ENCODE results near the gene GLRX2.
A peak's percentile ranks its signal among the peaks of the same experiment; 100 is the strongest.
"Not testable (repeated sequence)": the region's sequence is repeated elsewhere in the genome, so short reads cannot be mapped to it uniquely, and the experiment has no call there.

Gene GLRX2, protein sequence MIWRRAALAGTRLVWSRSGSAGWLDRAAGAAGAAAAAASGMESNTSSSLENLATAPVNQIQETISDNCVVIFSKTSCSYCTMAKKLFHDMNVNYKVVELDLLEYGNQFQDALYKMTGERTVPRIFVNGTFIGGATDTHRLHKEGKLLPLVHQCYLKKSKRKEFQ

DNA sequence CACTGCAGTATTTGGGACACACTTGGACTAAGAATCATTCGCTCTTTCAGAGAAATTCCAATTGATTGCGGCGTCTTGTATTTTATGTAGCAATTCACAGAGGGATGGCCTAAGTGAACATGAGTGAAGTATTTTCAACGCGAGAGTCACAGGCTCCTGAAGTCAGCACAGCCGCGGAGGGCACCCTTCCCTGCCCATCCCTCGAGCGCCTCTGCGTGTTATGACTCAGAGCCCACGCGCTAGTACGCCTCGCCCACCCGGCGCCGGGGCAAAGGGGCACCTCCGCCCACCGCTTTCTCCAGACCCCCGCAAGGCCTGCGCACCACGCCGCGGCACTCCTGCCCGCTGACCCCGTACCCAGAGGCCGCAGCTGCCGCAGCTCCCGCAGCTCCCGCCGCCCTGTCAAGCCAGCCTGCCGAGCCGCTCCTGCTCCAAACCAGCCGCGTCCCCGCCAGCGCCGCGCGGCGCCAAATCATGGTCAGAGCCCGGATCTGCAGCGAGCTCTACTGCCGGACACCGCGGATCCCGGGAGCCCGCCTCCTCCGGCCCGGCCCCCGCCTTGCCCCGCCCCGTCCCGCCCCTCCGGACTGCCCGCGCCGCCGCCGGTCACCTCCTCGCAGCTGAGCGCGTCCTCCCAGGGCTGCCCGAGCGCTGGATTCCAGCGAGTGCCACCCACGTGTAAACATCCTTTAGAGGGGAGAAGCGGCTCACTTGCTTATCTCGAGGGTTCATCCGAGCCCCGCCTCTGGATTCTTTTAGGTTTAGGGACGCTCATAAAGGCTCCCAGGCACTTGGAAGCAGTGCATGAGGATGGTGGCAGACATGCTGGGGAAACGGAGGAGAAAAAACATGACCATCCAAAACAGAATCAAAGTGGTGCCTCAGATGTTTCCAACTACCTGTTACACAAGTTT, at the start of gene GLRX2:
GLRX2 (minus strand) TSS at position 508 of the 914 bp plus-strand sequence; CDS start at position 476, 32 bp downstream.
- DNase-seq, result peak; percentile 72

DNA sequence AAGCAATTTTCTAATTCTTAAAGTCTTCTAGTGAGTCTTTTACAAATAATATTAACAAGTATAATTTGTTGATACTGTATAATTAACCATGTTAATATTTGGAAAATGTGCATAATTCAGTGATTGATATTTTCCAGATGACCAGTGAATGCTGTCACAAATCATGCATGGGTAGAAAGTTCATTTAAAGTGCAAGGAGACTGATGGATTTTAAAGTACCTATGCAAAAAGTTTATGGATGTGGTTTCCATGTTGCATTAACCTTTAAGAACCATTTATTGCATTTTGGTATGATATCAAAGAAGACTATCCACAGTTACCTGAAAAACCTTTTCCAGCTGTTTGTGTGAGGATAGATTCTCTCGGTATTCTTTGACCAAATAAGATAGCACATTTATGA, 39.8 kb upstream of the GLRX2 start:
- DNase-seq, result no peak

DNA sequence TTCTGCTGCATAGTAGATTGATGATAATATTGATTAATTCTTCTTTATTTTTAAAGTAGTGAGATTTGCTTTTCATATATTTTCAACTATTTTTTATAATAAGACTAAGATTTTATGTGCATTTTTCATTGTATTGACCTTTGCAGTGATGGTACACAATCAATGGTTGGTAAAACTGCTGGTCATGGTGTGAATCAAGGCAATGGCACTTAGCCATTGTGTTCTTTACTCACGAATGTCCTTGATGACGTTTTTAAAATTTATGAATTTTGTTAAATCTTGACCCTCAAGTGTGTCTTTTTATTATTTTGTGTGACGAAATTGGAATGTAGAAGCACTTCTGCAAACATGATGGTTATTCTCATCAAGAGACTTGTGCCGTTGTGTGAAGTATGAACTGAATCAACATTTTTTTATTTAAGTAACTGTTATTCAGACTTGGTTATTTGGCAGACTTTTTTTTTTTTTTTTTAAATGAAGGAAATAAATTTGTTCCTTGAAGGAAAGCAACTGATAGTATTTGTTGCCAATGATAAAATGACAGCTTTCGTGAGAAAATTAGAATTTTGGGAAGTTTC, 39.2 kb upstream of the GLRX2 start:
- DNase-seq, result no peak

DNA sequence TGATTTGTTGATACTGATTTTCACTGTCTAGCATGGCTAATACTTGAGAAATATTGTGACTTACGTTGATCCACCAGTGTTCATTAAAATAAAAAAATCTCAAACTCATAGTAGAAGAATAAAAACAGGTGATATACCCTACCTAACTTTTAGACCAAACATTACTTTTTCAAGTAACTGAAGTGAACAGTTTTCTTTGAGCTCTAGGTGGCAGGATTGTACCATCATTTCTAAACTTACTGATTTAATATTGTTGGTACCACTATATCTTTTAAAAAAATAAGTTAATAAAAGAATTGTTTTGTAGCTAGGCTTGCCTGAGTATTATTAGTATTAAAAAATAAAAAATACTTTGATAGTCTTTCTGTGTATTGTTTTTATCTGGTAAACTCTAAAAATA, 38.1 kb upstream of the GLRX2 start:
- no peak for DNase-seq

DNA sequence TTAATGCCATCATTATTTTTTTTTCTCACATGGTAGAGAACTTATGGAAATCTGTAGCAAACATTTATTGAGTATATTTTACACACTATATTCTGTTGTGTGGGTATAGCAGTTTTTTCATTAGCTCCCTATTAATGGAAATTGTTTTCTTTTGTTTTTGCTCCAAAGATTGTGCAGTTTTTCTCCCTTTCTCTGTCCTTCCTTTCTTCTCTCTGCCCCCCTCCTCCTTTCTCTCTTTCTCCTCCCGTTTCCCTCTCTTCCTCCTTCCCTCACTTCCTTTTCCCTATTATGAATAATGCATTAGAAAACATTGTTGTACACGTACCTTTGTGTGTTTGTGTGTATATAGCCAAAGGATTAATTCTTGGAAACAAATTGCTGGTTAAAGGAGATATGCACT, 37.2 kb upstream of the GLRX2 start:
- no peak for DNase-seq

DNA sequence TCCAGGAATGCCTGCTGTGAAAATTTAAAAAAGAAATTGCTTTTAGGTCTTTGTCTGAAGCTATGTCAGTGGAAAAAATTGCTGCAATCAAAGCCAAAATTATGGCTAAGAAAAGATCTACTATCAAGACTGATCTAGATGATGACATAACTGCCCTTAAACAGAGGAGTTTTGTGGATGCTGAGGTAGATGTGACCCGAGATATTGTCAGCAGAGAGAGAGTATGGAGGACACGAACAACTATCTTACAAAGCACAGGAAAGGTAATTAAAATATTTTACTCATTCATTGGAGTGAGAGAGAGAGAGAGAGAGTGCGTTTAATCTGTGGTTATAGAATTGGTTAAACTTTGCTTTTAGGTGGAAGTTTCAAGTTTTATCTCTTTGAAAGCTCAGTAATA, 36.6 kb upstream of the GLRX2 start:
- no peak for DNase-seq

DNA sequence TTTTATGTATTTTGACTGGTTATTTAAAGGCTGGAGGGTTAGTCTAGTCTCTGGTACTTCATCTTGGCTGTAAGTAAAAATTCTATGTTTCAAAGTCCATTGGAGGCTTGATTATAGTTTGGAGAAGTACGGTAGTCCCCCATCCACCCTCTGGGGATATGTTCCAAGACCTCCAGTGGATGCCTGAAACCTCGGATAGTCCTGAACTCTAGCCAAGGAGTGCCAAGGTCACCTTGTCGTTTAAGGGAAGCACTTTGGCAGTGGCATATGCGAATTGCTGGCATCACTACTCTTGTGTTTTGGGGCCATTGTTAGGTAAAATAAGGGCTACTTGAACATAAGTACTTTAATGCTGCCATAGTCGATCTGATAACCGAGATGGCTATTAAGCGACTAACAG, 35.0 kb upstream of the GLRX2 start:
- no peak for DNase-seq

DNA sequence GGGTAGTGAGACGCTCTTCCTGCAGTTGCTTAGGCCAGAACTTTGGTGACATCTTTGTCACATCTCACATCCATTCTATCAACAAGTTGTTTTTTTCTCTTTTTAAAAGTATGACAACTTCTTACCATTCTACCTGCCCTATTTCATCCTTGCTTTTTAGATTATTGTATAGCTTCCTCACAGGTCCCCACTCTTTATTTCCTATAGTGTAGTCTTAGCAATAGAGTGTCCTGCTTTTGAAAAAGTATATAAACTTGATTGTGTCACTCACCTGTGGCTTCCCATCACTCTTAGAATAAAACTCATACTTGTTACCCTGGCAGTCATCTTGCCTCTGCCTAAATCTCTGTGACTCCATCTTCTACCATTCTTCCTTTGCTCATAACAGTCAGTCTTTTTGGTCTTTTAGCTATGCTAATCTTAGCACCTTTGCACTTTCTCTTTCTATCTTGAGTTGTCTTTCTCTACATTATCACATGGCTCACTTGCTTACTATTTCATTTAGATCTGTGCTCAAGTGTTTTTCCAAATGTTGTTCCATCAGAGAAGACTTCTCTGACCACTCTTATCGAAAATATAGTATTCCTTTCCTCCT, 26.1 kb upstream of the GLRX2 start:
- no peak for DNase-seq

DNA sequence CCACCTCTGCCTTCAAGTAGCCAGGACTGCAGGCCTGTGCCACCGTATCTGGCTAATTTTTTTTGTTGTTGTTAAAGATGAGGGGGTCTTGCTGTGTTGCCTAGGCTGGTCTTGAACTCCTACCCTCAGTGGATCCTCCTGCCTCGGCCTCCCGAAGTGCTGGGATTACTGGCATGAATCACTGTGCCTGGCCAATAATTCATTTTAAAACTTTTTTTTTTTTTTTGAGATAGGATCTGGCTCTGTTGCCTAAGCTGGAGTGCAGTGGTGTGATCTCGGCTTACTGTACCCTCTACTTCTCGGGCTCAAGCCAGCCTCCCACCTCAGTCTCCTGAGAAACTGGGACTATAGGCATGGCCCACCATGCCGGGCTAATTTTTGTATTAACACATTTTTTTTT, 20.2 kb upstream of the GLRX2 start:
- DNase-seq, result no peak

DNA sequence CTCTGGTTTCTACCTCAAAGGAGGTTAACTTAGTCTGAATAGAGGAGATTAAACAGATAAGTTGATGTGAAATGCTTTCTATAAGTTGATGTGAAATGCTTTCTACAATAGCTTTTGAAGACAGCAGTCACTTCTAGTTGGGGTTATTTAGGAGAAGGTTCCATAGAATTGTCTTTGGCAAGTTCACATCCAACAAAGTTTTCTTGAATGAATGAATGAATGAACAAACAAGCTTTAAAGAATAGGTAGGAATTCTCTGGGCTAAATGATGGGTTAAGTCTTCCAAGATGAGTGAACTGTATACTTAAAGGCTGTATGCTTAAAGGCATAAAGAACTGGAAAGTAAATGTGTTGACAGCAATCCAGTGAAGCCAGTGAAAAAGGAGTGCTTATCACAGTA, 18.5 kb upstream of the GLRX2 start:
- DNase-seq, result no peak

DNA sequence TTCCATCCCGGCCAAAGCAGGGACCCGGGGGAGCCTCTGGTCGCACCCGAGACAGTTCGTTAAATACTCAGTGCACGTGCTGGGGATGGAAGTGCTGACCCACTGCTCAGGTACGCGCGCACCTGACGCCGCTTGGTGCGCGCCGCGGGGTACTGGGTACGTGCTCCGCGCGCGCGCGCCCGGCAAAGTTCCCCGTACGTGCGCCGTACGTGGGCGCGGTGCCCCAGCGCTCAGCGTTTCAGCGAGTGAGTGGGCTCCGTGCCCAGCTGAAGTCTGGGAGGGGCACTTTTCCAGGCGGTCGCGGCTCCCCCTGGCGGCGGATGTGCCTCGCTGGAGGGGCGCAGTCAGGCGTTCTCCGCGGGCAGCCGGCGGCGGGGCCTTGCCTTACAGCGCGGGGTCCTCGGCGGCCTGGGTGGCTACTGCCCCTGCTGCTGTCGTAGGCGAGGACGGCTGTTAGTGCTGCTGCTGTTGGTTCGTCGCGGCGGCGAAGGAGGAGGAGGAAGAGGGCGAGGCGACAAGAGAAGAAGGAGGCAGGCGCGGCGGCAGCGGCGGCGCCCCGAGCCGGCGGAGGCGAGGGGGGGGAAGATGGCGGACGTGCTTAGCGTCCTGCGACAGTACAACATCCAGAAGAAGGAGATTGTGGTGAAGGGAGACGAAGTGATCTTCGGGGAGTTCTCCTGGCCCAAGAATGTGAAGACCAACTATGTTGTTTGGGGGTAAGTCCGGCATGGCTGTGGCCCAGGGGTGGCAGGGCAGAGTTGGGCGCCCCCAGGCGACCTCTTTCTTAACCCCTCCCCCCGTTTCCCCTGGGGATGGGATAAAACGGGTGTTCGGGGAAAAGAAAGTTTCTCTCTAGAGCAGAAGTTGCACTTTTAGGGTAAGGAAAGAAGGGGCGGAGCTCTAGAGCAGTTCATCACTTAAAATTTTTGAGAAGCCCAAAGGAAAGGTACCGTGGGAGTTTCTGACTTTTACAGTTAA, 16.7 kb upstream of the GLRX2 start, which contains the start of gene CDC73:
CDC73 (plus strand) TSS at position 416 of the 978 bp plus-strand sequence; CDS start at position 586, 170 bp downstream.
- peak; percentile 99 for DNase-seq

DNA sequence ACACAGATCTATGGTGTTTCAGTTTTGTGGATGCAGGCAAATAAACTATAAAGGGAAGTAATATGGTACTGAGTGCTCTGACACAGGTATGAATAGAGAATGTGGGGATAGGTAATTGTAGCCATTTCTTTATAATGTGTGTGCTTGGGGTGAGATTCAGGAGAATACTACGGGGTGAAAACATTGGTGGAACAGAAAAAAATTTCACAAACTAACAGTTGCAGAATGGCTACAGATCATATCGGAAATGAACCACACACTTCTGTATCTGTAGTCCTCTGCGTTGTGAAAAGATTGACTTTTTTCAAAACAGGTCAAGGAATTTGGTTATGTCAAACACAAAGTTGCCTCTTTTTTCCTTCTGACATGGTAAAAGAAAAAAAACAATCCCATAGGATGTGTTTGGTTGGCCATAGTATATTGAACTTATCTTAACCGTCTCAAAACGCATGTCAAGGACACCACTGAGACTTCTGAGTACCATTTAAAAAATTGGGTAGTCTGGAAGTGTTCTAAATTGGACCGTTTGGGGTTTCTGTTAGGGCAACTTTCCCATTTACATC, 15.5 kb upstream of the GLRX2 start:
- no peak for DNase-seq

DNA sequence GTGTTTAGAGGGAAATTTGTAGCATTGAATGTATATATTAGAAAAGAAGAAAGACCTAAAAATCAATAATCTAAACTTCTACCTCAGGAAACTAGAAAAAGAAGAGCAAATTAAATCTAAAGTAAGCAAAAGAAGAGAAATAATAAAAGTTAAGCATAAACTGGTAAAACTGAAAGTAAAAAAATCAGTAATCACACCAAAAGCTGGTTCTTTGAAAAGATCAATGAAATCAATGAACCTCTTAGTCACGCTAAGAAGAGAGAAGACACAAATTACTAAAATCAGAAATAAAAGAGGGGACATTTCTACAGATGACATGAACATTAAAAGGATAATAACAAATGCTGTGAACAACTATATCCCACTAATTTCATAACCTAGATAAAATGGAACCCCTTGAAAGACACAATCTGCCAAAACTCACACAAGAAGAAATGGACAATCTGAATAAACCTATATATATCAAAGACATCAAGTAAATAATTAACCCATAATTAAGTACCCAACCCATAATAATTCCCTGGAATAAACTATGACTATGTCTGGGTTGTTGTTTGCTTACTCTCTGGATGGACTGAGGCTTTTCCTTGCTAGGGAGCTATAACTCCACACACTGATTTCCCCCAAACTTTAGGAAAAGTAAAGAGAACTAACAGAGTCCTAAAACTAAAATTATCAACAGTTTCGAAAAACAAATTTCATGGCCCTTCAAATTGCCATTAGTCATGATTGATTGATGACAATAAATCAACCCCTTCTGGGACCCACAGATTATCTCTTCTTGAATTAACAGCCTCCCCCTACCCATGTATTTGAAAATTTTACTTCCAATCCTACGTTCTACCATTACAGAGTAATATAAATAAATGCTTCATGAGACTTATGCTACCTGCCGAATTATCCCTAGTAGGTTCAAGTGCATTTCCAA, 13.9 kb upstream of the GLRX2 start:
- no peak for DNase-seq

DNA sequence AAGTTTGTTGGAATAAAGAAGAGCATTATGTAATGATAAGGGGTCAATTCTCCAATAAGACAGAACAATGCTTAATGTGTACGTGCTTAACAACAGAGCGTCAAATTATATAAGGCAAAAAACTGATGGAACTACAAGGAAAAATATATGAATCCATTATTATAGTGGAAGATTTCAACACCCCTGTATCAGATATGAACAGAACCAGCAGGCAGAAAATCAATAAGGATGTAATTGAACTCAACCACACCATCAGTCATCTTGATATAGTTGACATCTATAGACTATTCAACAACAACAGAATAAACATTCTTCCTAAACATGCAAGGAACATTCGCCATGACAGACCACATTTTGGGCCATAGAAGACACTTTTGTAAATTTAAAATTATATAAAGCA, 13.0 kb upstream of the GLRX2 start:
- DNase-seq, result no peak

DNA sequence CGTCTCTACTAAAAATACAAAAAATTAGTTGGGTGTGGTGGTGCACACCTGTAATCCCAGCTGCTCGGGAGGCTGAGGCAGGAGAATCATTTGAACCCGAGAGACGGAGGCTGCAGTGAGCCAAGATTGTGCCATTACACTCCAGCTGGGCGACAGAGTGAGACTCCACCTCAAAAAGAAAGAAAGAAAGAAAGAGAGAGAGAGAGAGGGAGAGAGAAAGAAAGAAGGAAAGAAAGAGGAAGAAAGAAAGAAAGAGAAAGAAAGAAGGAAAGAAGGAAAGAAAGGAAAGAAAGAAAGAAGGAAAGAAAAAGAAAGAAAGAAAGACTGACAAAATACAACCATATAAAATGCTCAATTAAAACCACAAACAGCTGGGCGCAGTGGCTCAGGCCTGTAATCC, 12.0 kb upstream of the GLRX2 start:
- not testable (repeated sequence) for DNase-seq

DNA sequence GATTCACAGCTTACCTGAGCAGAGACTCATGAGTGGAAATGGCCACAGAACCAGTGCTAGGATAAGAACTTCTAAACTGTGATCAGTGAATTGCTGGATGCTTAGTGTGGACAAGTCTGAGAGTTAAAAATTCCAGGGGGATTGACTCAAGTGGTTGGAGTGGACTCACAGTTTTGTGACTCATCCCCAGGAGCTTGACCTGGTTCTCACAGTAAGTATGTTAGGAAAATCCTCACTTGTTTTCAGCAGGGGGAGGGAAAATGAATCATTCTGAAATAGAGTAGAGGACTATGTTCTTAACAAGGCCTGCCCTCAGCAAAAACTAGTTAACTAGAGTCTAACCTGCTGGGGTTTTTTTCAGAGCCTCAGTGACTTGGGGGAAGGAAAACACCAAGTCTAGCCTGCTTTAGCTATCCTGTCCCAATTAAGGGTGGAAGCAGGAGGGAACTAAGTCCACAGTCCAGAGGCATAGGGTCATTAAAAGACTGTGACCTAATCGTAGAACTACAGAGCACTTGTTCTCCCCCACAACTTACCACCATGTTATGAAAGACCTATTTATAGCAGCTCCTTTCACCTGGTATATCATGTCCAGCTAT, 10.5 kb upstream of the GLRX2 start:
- no peak for DNase-seq

DNA sequence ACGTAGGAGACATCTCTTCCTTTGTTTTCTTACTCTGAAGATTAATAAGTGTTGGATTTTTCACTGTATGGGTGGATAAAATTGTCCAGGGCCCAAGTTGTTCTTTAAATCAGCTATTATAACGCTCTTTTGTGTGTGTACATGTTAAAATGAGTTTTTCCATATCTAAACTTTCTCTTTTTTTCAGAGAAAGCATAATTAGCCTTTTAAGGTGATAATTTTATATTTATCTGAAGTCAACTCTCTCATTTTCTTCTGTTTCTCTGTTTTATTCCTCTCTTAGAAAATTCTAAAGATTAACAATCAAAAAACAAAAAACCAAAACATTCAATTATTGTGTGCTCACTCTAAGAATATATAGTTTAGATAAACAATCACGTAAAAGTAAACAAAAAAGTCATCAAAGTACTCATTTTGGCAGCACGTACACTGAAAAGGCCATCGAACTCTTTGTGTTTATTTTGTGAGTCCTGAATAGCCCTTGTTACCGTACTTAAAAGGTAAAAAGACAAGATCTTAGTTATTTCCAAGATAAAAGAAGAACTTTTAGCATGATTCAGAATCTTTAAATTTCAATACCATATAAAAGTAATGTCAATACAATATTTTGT, 9.4 kb upstream of the GLRX2 start:
- no peak for DNase-seq

DNA sequence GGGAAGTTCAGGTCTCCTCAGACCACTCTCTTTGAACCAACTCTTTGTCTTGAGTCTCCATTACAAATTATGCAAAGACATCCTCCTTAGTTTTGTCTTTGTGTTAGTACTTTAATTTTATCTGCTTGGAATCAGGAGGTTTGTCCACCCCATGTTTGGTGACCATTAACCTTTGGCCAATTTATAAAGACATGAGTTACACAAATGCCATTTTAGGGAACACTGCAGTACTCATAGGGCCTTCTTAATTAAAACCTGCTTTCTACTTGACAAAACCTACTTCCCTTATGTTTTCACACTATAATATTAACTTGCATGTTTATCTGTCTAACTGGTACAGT, 8.7 kb upstream of the GLRX2 start:
- no peak for DNase-seq

DNA sequence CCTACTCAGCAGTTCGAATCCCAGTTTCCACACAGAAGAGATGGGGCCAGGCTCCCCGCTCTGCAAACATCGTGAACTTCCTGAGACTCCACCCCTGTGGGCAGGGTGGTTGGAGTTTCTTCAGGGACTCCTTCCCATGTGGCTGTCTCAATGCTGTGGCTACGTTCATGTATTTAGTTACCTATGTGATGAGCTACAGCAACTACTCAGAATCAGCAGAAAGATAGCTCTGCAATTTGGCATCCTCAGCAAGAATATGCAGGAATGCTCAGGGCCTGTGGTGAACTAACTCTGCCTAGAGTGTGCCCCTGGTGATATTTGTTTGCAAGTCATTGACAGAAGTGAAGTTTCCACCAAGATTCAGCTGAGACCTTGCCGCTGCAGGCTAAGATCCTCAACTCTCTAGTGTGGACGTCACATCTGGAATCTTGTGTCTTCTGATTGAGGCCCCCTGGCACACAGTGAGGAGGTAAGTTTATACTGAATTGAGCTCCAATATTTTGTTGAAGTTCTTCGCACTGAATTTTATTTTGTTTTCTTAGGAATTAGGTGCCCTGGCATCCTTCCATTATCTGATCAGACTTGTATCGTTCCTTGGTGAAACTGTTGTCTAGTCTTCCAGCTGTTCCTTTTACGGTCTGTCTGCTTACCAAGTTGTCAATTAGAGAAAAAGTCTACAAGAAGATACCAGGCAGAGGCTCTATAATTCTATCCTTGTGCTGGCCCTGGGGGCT, 8.2 kb upstream of the GLRX2 start:
- DNase-seq, result no peak

Data from CD4-positive, alpha-beta T cell treated with Interleukin-6 for 4 hours (primary cell).